D721Med (cell line): ENCODE results near the gene GATM.

ENCODE experiments used
- DNase-seq: peaks from one replicate; pipeline ENCODE4 v3.0.0; 2011; ENCODE audit warnings: low spot score; ENCODE audit not compliant: insufficient read length
- FAIRE-seq: peaks from 2 replicates; lab custom pipeline; 2011; peaks lifted over from hg19 to GRCh38; lab: Jason Lieb, UNC
- TF ChIP-seq, protein P1 (sequence below): IDR thresholded peaks from 2 replicates; pipeline ENCODE4 v1.5.1; 2012; ENCODE audit warnings: mild to moderate bottlenecking, control low read depth; ENCODE audit not compliant: insufficient read depth; ENCODE audit errors: missing control alignments

Gene GATM

GRCh38 chr15:45351227-45351626 lies 27.1 kb downstream of the GATM start:
- DNase-seq (no peak), FAIRE-seq (no peak)
- TF ChIP-seq, protein P1, sequence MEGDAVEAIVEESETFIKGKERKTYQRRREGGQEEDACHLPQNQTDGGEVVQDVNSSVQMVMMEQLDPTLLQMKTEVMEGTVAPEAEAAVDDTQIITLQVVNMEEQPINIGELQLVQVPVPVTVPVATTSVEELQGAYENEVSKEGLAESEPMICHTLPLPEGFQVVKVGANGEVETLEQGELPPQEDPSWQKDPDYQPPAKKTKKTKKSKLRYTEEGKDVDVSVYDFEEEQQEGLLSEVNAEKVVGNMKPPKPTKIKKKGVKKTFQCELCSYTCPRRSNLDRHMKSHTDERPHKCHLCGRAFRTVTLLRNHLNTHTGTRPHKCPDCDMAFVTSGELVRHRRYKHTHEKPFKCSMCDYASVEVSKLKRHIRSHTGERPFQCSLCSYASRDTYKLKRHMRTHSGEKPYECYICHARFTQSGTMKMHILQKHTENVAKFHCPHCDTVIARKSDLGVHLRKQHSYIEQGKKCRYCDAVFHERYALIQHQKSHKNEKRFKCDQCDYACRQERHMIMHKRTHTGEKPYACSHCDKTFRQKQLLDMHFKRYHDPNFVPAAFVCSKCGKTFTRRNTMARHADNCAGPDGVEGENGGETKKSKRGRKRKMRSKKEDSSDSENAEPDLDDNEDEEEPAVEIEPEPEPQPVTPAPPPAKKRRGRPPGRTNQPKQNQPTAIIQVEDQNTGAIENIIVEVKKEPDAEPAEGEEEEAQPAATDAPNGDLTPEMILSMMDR = no peak

GRCh38 chr15:45349623-45350022 lies 28.7 kb downstream of the GATM start:
- no peak for FAIRE-seq
- TF ChIP-seq, protein P1 = no peak
- DNase-seq = no peak

- FAIRE-seq (no peak), DNase-seq (no peak)
- TF ChIP-seq, protein P1 = no peak
Measured at GRCh38 chr15:45347989-45348388, 30.4 kb downstream of the GATM start.

- DNase-seq (no peak), FAIRE-seq (no peak)
- TF ChIP-seq, protein P1 = no peak
Measured at GRCh38 chr15:45347033-45347432, 31.3 kb downstream of the GATM start.

GRCh38 chr15:45346381-45346780 lies 32.0 kb downstream of the GATM start:
- no peak for DNase-seq
- FAIRE-seq = no peak
- TF ChIP-seq, protein P1 = no peak

DNA sequence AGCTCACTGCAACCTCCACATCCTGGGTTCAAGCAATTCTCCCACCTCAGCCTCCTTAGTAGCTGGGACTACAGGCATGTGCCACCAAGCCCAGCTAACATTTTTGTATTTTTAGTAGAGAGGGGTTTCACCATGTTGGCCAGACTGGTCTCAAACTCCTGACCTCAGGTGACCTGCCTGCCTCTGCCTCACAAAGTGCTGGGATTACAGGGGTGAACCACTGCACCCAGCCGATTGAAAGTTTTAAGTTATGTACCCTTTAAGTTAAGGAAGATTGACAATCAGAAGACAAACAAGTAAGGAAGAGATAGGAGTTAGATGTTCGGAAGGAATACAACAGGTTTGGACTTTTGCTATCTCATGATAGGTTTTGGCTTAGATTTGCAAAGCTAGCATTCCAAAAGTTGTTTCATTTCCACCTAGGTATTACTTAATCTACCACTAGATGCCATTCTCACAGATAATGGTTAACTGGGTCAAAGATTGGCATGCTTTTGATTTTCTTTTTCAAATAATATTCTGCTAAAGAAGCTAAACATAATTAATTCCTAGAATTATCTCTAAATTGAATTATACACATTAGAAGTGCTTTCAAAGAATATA lies 35.0 kb downstream of the GATM start:
- no peak for FAIRE-seq

GRCh38 chr15:45341790-45342189 lies 36.6 kb downstream of the GATM start:
- TF ChIP-seq, protein P1 = no peak
- DNase-seq (no peak), FAIRE-seq (no peak)

More for the DNA sequence above, 35.0 kb downstream of the GATM start:
- DNase-seq = no peak
- TF ChIP-seq, protein P1 = no peak
